ENCODE measurements around the gene AGBL3. TPM values are rescaled to one million over a fixed set of nuclear protein-coding genes. Genes with fewer than 3 reads are reported as not detected.

Gene AGBL3
- total and polyA plus RNA-seq, 9 of the 15 experiments (the other 6 are each of a cell fraction or from before 2014, with no cell fraction given) = 0.54 to 2.9 (median 1.7) TPM

GRCh38 chr7:135147341-135147898 is 161.1 kb downstream of the AGBL3 start (continued):
- TF ChIP-seq MITF (IDR thresholded peaks at IDR 0.05) = 0 out of 2 replicates have a peak, but pooled peaks have one; percentile 23
- no peak for TF ChIP-seq TSC22D4 (tag; IDR thresholded peaks at IDR 0.05)
- no peak for TF ChIP-seq BCL6 (CRISPR knock-in tag; IDR thresholded peaks at IDR 0.05)
- TF ChIP-seq MNT (conservative IDR thresholded peaks at IDR 0.05) = 0 out of 4 replicates have a peak, but pooled peaks of 1 of the 2 experiments have one; percentile 19
- no peak for TF ChIP-seq RFX7 (CRISPR knock-in tag; IDR thresholded peaks at IDR 0.05)
- no peak for TF ChIP-seq SIRT6 (IDR thresholded peaks at IDR 0.05; ENCODE audit: low read depth, low read length)
- no peak for TF ChIP-seq ZNF655 (CRISPR knock-in tag; IDR thresholded peaks at IDR 0.05)
- no peak for TF ChIP-seq ZBTB33 (CRISPR knock-in tag; IDR thresholded peaks at IDR 0.05)
- no peak for TF ChIP-seq PATZ1 (CRISPR knock-in tag; IDR thresholded peaks at IDR 0.05; ENCODE audit: borderline replicate concordance)
- TF ChIP-seq DACH1 (IDR thresholded peaks at IDR 0.05; ENCODE audit: partially characterized antibody) = no peak
- TF ChIP-seq FUS (optimal IDR thresholded peaks at IDR 0.05; ENCODE audit: low read depth, low read length) = no peak
- TF ChIP-seq MED1 (CRISPR knock-in tag; IDR thresholded peaks at IDR 0.05; ENCODE audit: borderline replicate concordance) = no peak
- no peak for TF ChIP-seq SNAPC5 (CRISPR knock-in tag; IDR thresholded peaks at IDR 0.05)
- peak; percentile 96 for TF ChIP-seq MYBL2 (IDR thresholded peaks at IDR 0.05; ENCODE audit: low read depth)
- TF ChIP-seq MYBL2 (CRISPR knock-in tag; IDR thresholded peaks at IDR 0.05; ENCODE audit: borderline replicate concordance) = no peak
- 0 out of 2 replicates have a peak, but pooled peaks have one; percentile 22 for TF ChIP-seq ELF1 (tag; IDR thresholded peaks at IDR 0.05)
- TF ChIP-seq ZNF165 (CRISPR knock-in tag; IDR thresholded peaks at IDR 0.05; ENCODE audit: borderline replicate concordance) = no peak
- TF ChIP-seq ID3 (CRISPR knock-in tag; IDR thresholded peaks at IDR 0.05) = no peak
- TF ChIP-seq ID3 (tag; IDR thresholded peaks at IDR 0.05) = no peak
